NCI-H2081 treated with DMSO at 0.1 percent for 48 hours (cell line): ENCODE measurements around the gene SH2D3A.
"Not testable (repeated sequence)": the region's sequence is repeated elsewhere in the genome, so short reads cannot be mapped to it uniquely, and the experiment has no call there.

Experiments used
- DNase-seq: peaks from one replicate; lab custom pipeline; 2025; lab: John Stamatoyannopoulos, UW

The SH2D3A gene

GRCh38 chr19:6721773-6722172 lies 45.5 kb downstream of the SH2D3A start:
- no peak for DNase-seq

DNA sequence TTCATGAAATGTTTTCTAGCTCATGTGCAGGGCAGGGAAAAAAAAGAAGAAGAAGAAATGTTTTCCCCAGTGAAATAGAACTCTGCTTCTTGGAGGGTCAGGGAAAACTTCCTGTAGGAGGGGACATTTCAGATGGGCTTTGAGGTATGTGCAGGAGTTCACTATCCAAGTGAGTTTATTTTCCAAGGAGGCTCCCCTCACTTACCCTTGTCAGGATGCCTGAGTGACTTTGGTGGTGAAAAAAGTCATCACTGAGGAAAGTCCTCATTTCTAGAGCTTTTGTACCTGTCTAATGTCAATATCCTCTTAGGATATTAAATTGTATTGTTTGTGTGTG lies 46.1 kb downstream of the SH2D3A start:
- no peak for DNase-seq

DNA sequence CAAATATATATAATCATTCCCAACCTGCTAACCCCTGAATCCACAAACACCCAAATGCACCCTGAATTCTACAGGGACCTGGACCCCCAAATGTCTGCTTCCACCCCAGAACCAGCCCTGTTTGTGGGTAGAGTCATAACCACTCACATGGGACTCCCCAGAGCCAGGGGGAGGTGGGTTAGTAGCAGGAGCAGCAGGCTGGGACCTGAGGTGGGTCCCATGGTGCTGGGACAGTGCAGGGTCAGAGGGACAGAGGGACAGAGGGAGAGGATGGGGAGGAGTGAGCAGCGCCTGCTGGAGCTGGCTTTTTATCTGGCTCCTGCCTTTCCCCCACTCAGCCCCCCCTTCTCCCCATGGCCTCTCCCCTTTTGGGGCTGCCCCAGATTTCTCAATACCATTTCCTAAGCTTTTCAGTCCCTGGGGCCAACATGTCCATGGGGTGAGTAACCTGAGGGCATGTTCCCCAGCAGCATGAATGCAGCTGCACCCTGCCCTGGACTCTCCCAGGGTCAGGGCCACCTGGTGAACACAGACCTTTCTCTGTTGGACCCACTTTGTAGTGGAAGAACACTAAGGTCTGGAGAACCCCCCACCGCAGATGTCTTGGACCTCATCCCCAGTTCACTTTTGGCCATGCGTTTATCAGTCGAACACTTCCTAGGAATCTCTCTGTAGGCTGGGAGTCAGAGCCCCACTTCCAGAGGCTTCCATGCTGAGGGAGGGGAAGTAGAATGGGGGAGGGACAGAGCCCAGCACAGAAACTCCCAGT lies 46.7 kb downstream of the SH2D3A start, which contains the start of gene C3:
TSS of gene C3 (minus strand) at position 282 of the 769 bp plus-strand sequence. CDS start at position 221, 61 bp downstream.
- DNase-seq = no peak

- no peak for DNase-seq
Measured at GRCh38 chr19:6719992-6720368, 47.3 kb downstream of the SH2D3A start.

DNA sequence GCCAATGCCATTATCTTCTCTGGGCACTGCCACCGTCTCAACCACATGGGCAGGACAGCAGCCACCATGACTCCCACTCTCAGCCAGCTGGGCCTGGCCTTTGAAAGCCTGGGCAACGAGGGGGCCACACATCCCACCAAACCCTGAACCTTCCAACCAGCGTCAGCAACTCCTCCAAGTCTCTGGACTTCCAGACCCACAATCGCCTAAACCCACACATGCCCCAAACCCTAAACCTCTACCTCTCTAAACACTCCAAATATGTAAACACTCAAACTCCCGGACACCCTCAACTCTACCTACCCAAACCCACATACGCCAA lies 47.7 kb downstream of the SH2D3A start:
- DNase-seq = no peak

GRCh38 chr19:6718741-6719539 lies 48.3 kb downstream of the SH2D3A start:
- DNase-seq = no peak

DNA sequence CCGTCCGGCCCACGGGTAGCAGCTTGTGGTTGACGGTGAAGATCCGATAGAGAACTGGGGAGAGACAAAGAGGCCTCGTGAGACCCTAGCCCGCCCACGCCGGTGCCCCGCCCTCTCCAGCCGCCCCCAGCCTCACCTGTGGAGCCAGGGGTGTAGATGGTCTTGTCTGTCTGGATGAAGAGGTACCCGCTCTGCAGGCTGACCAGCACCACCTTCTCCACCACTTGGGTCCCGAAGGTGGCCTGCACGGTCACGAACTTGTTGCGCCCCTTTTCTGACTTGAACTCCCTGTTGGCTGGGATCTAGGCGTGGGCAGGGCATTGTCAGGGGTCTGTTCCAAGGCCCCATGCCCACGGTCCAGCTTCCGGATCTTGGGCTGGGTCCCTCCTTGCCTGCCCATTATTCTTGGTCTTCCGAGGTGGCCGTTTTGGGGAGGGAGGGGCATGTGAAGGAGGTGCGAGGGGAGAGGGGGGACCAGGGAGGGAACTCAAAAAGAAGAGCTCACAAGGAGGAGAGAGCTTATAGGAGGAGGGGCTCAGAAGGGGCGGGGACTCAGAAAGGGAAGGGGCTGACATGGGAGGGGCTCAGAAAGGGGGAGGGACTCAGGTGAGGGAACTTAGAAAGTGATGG lies 49.0 kb downstream of the SH2D3A start:
- no peak for DNase-seq

DNA sequence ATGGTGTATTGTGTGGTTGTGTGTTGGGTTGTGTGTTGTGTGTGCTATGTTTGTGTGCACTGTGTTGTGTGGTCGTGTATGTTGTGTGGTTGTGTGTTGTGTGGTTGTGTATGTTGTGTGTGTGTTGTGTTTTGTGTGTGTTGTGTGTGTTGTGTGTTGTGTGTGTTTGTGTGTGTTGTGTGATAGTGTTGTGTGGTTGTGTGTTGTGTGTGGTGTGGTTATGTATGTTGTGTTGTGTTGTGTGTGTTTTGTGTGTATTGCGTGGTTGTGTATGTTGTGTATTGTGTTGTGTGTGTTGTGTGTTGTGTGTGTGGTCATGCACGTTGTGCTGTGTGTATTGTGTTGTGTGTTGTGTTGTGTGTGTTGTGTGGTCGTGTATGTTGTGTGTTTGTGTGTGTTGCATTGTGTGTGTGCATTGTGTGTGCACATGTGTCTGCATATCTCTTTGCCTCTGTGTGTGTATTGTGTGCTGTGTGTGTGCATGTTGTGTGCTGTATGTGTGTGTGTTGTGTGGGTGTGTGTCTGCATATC lies 49.7 kb downstream of the SH2D3A start:
- DNase-seq = no peak

- DNase-seq = no peak
Measured at GRCh38 chr19:6717036-6717435, 50.2 kb downstream of the SH2D3A start.

GRCh38 chr19:6716610-6716970 lies 50.6 kb downstream of the SH2D3A start:
- DNase-seq = no peak

- DNase-seq = no peak
Measured at GRCh38 chr19:6714749-6715555, 52.3 kb downstream of the SH2D3A start.

DNA sequence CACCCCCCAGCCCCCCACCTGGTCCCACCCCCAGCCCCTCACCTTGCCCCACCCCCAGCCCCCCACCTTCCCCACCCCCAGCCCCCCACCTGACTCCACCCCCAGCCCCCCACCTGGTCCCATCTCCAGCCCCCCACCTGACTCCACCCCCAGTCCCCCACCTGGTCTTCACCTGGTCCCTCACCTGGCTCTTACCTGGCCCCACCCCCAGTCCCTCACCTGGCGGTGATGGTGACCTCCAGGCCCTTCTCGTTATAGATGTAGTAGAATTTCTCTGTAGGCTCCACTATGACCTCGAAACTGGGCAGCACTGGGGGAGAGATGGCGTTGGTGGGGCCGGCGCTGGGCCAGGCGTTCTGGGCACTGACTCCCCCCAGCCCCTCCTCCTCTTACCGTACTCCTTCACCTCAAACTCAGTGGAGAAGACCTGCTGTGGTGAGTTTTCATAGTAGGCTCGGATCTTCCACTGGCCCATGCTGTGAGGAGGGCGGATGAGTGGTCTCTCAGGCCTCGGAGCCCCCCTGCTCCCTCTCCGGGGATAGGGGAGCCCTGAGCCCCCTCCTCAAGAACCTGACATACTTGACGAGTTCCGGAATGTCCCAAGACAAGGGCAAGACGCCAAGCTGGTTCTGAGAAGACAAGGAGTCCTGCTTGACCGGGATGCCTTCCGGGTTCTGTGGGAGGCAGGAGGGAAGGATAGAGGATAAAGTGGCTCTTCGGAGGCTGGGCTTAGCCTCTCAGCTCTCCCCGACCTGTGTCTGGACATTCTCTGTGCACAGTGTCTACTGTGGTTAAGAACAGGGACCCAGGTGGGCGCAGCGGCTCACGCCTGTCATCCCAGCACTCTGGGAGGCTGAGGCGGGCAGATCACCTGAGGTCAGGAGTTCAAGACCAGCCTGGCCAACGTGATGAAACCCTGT lies 53.2 kb downstream of the SH2D3A start:
- no peak for DNase-seq

DNA sequence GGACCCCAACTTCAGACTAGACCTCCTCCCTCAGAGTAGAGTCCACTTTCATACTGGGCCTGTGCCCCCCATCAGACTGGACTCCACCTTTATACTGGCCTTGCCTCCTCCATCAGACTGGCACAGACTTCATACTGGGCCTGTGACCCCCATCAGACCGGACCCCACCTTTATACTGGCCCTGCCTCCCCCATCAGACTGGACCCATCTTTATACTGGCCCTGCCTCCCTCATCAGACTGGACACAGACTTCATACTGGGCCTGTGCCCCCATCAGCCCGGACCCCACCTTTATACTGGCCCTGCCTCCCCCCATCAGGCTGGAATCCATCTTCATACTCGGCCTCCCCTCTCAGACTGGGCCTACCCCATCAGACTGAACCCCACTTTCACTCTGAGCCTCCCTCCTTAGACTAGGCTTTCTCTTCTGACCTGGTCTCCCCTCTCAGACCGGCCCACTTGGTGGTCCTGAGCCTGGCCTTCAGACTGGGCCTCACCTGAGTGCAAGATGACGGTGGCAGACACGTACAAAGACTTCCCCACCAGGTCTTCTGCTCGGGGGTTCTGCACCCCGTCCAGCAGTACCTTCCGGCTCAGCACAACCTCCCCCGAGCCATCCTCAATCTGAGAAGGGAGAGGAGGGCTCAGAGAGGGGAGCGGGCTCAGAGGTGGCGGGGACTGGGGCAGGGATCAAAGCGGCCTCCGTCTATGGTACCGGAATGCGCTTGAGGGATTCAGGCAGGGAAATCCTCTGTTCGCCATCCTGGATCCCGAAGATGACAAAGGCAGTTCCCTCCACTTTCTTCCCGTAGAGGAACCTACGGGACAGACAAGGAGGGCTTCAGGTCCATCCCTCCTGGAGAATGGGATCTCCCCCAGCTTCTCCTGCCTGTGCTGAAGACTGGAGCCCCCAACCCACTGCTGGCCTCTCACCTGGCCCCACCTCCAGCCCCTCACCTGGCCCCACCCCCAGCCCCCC lies 54.3 kb downstream of the SH2D3A start:
- DNase-seq = no peak

GRCh38 chr19:6712231-6712630 lies 55.0 kb downstream of the SH2D3A start:
- no peak for DNase-seq

DNA sequence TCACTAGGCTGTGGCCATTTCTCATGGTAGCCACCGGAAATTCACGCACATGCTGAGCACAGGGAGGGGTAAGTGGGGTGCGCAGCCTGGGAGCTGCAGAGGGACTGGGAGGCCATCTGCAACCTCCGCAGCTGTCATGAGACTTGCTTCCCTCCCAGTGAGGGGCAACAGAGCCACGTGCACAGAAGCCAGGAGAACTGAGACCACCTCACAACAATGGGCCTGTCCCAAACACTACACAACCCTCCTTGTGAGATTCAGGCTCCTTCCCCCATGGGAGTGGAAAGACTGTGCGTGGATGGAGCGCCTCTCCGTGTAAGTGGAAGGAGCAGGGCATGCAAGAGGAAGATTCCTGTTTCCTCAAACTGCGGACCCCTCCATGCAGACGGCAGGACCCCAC lies 55.6 kb downstream of the SH2D3A start:
- DNase-seq = no peak

- no peak for DNase-seq
Measured at GRCh38 chr19:6711078-6711361, 56.2 kb downstream of the SH2D3A start.

DNA sequence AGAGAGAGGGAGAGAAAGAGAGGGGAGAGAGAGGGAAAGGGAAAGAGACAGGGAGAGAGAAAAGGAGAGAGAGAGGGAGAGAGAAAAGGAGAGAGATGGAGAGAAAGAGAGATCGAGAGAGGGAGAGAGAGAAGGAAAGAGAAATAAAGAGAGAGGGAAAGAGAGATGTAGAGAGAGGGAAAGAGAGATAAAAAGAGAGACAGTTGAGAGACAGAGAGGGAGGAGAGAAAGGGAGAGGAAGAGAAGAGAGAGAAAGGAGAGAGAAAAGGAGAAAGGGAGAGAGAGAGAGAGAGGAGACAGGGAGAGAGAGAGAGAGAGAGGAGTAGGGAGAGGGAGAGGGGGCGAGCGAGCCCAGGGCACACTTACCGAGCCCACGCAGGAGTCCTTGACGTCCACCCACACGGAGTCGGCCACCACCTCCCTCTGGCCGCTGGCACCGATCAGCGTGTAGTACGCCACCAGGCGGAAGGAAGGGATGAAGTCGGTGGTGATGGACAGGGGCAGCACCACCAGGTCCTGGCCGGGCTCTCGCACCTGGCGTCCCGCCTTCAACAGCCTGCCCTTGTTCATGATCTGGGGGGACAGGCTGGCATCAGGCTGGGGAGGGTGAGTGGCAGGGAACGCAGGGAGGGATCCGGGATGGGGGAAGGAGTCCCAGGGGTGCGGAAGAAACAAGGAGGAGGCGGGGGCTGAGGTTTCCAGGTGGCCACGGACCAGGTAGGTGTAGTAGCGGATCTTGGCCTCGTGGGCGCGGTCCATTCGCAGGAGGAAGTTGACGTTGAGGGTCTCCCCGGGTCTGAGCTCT lies 56.8 kb downstream of the SH2D3A start:
- no peak for DNase-seq

GRCh38 chr19:6709549-6709948 lies 57.7 kb downstream of the SH2D3A start:
- DNase-seq = no peak

GRCh38 chr19:6708913-6709312 lies 58.3 kb downstream of the SH2D3A start:
- not testable (repeated sequence) for DNase-seq
